GM23338 (cell line): ENCODE measurements around the gene ZNRD2. TPM values are rescaled to one million over a fixed set of nuclear protein-coding genes. Genes with fewer than 3 reads are reported as not detected.

Experiments
- ATAC-seq: fragments of 200-7000 bp; cut with Tn5 transposase; 3 replicates; pipeline ENCODE4 v1.9.1; 2020
- DNase-seq: peaks from one replicate; pipeline ENCODE4 v3.0.0-alpha.2; 2015; ENCODE audit warnings: low spot score
- H2AFZ ChIP-seq: fragments of 200-600 bp; sonication (generic); 2 replicates; pipeline ENCODE4 v1.8.0; 2016; ENCODE audit warnings: antibody characterized with exemption, mild to moderate bottlenecking, moderate library complexity
- H3F3A ChIP-seq: fragments of 200-600 bp; sonication (generic); replicated peaks from 2 replicates; pipeline ENCODE4 v1.8.0; 2017; ENCODE audit warnings: antibody characterized with exemption, mixed run types, low read depth
- H3K27ac ChIP-seq: fragments of 200-600 bp; sonication (generic); 2 replicates; pipeline ENCODE4 v1.6.1; 2016; ENCODE audit warnings: low read depth
- H3K27me3 ChIP-seq: fragments of 200-600 bp; sonication (generic); 2 replicates; pipeline ENCODE4 v1.8.0; 2016; ENCODE audit warnings: mild to moderate bottlenecking, mixed run types, moderate library complexity; ENCODE audit not compliant: insufficient read depth
- H3K36me3 ChIP-seq: fragments of 200-600 bp; sonication (generic); 2 replicates; pipeline ENCODE4 v1.8.0; 2016; ENCODE audit warnings: mild to moderate bottlenecking; ENCODE audit not compliant: insufficient read depth
- H3K4me1 ChIP-seq: fragments of 200-600 bp; sonication (generic); 2 replicates; pipeline ENCODE4 v1.8.0; 2016; ENCODE audit warnings: mild to moderate bottlenecking, moderate library complexity; ENCODE audit not compliant: insufficient read depth
- H3K4me2 ChIP-seq: fragments of 200-600 bp; sonication (generic); 2 replicates; pipeline ENCODE4 v1.7.1; 2017; ENCODE audit warnings: mixed run types
- H3K4me3 ChIP-seq: fragments of 200-600 bp; sonication (generic); 2 replicates; pipeline ENCODE4 v1.6.1; 2016; ENCODE audit warnings: mixed run types
- H3K79me2 ChIP-seq: fragments of 200-600 bp; sonication (generic); replicated peaks from 2 replicates; pipeline ENCODE4 v1.8.0; 2017; ENCODE audit warnings: mild to moderate bottlenecking; ENCODE audit not compliant: insufficient read depth
- H3K9me2 ChIP-seq: fragments of 200-600 bp; sonication (generic); 2 replicates; pipeline ENCODE4 v1.8.0; 2017; ENCODE audit not compliant: insufficient read depth
- H4K20me1 ChIP-seq: fragments of 200-600 bp; sonication (generic); replicated peaks from 2 replicates; pipeline ENCODE4 v1.8.0; 2017; ENCODE audit warnings: mild to moderate bottlenecking; ENCODE audit not compliant: insufficient read depth
- H3K27ac Mint-ChIP-seq: 2 replicates; pipeline ENCODE4 v1.8.0; 2020; ENCODE audit warnings: inconsistent platforms, mild to moderate bottlenecking, moderate library complexity, mixed read lengths
- H3K27me3 Mint-ChIP-seq: 3 replicates; pipeline ENCODE4 v1.8.0; 2022; ENCODE audit warnings: low read depth, mild to moderate bottlenecking, moderate library complexity, mixed read lengths, inconsistent platforms; ENCODE audit not compliant: insufficient read depth, poor library complexity
- H3K36me3 Mint-ChIP-seq: 3 replicates; pipeline ENCODE4 v1.8.0; 2021; ENCODE audit warnings: low read depth, mild to moderate bottlenecking, inconsistent platforms, moderate library complexity, mixed read lengths
- H3K4me1 Mint-ChIP-seq: 3 replicates; pipeline ENCODE4 v1.8.0; 2020; ENCODE audit warnings: mild to moderate bottlenecking, inconsistent platforms, mixed read lengths
- H3K4me3 Mint-ChIP-seq: 3 replicates; pipeline ENCODE4 v1.8.0; 2021; ENCODE audit warnings: moderate library complexity, mild to moderate bottlenecking, inconsistent platforms, mixed read lengths
- H3K9me3 Mint-ChIP-seq: 3 replicates; pipeline ENCODE4 v1.8.0; 2020; ENCODE audit warnings: moderate library complexity, mild to moderate bottlenecking, inconsistent platforms, mixed read lengths
- CREB1 ChIP-seq: fragments of 250-450 bp; sonication (Bioruptor Pico); IDR thresholded peaks from 2 replicates; pipeline ENCODE4 v1.5.0; 2020; ENCODE audit warnings: low read depth, mild to moderate bottlenecking, moderate library complexity
- CTCF ChIP-seq, 2 experiments: fragments of 200-600 bp in 1 of 2; sonication (generic) in 1 of 2; conservative IDR thresholded peaks; 2 replicates each; pipeline versions ENCODE4 v1.5.1 to v1.6.1; 2016 to 2017; ENCODE audit warnings: antibody characterized with exemption in 2 of 2, low read depth in 2 of 2, mild to moderate bottlenecking in 2 of 2, moderate library complexity in 1 of 2
- EZH2 ChIP-seq: fragments of 200-600 bp; sonication (generic); IDR thresholded peaks from one replicate; pipeline ENCODE4 v1.8.0; 2017; ENCODE audit warnings: antibody characterized with exemption, mild to moderate bottlenecking, low read depth; ENCODE audit not compliant: unreplicated experiment
- EZH2phosphoT487 ChIP-seq: fragments of 200-600 bp; sonication (generic); IDR thresholded peaks from one replicate; pipeline ENCODE4 v1.8.1; 2018; ENCODE audit warnings: antibody characterized with exemption; ENCODE audit not compliant: unreplicated experiment
- REST ChIP-seq: IDR thresholded peaks from one replicate; pipeline ENCODE4 v1.6.1; 2018; ENCODE audit warnings: antibody characterized with exemption; ENCODE audit not compliant: unreplicated experiment
- STAT1 ChIP-seq: IDR thresholded peaks from one replicate; pipeline ENCODE4 v1.6.1; 2016; ENCODE audit warnings: antibody characterized with exemption; ENCODE audit not compliant: unreplicated experiment
- ZNF114 ChIP-seq: fragments of 250-450 bp; sonication (Bioruptor Pico); IDR thresholded peaks from 2 replicates; pipeline ENCODE4 v1.5.0; 2020; ENCODE audit warnings: mild to moderate bottlenecking, moderate library complexity
- ZNF331 ChIP-seq: fragments of 250-450 bp; sonication (Bioruptor Pico); IDR thresholded peaks from 2 replicates; pipeline ENCODE4 v1.5.0; 2020; ENCODE audit warnings: low read depth, mild to moderate bottlenecking, moderate library complexity
- polyA plus RNA-seq: library from polyadenylated mRNA; unstranded; fragments of >200 nt; fragmentation: Nextera tagmentation; extraction: Ambion mirVana; gene quantifications from 2 replicates; pipeline ENCODE4 v1.2.1, GENCODE V29; 2016
- total RNA-seq: library from RNA; depleted of rRNA; stranded (reverse); fragments of >200 nt; shearing (Covaris generic); gene quantifications from 2 replicates; pipeline ENCODE4 v1.2.3, GENCODE V29; 2014

Gene ZNRD2
- total and polyA plus RNA-seq, 2 experiments from 2014 or later = 78.6 to 148 TPM

GRCh38 chr11:65584723-65585171 lies 14.5 kb downstream of the ZNRD2 start:
- H3K27ac Mint-ChIP-seq = no peak overlapping the region
- Histone ChIP-seq H4K20me1 (no peaks in the 10 kb centered on the region), H3K27me3 (peaks cover 58% of the 10 kb centered on the region), H3K27ac (no peak overlapping the region), H3K9me2 (no peaks in the 10 kb centered on the region), H3K4me1 (no peaks in the 10 kb centered on the region), H2AFZ (peak overlapping the region; percentile 66; the same call in 1 of the 2 replicates), H3K79me2 (no peaks in the 10 kb centered on the region), H3K36me3 (no peaks in the 10 kb centered on the region), H3F3A (peaks cover 10% of the 10 kb centered on the region), H3K4me3 (peak overlapping the region; percentile 53), H3K4me2 (peak overlapping the region; percentile 91)
- TF ChIP-seq EZH2 (peak; percentile 13), CREB1 (CRISPR knock-in tag) (no peak)
- H3K4me1 Mint-ChIP-seq = peaks cover 13% of the 10 kb centered on the region; the same call in 2 of the 3 replicates
- peaks cover 58% of the 10 kb centered on the region for H3K27me3 Mint-ChIP-seq
- ATAC-seq = peak; percentile 10
- H3K4me3 Mint-ChIP-seq = peak overlapping the region; percentile 19; the same call in 2 of the 3 replicates
- peak; percentile 58 for DNase-seq
- no peaks in the 10 kb centered on the region for H3K9me3 Mint-ChIP-seq
- no peaks in the 10 kb centered on the region for H3K36me3 Mint-ChIP-seq

GRCh38 chr11:65585396-65586246 lies 15.3 kb downstream of the ZNRD2 start:
- Mint-ChIP-seq H3K4me1 (peaks cover 15% of the 10 kb centered on the region), H3K27me3 (peaks cover 62% of the 10 kb centered on the region), H3K36me3 (peaks cover 2% of the 10 kb centered on the region; the same call in 1 of the 3 replicates), H3K9me3 (no peaks in the 10 kb centered on the region), H3K27ac (no peak overlapping the region), H3K4me3 (no peak overlapping the region; the same call in 2 of the 3 replicates)
- H2AFZ ChIP-seq = no peak overlapping the region
- H4K20me1 ChIP-seq = no peaks in the 10 kb centered on the region
- H3K79me2 ChIP-seq = no peaks in the 10 kb centered on the region
- no peaks in the 10 kb centered on the region for H3K9me2 ChIP-seq
- DNase-seq (peak; percentile 46), ATAC-seq (no peak)
- peak overlapping the region; percentile 91; the same call in 1 of the 2 replicates for H3K4me2 ChIP-seq
- peaks cover 67% of the 10 kb centered on the region for H3K27me3 ChIP-seq
- no peaks in the 10 kb centered on the region for H3K4me1 ChIP-seq
- no peaks in the 10 kb centered on the region for H3K36me3 ChIP-seq
- H3K27ac ChIP-seq = no peak overlapping the region
- peak overlapping the region; percentile 53; the same call in 1 of the 2 replicates for H3K4me3 ChIP-seq
- peaks cover 13% of the 10 kb centered on the region for H3F3A ChIP-seq
- TF ChIP-seq REST (no peak), EZH2phosphoT487 (no peak), ZNF114 (CRISPR knock-in tag) (no peak), ZNF331 (CRISPR knock-in tag) (no peak), EZH2 (no peak), CTCF (conservative IDR thresholded peaks at IDR 0.05; ENCODE audit: low read depth in 2 of 2) (no peak), STAT1 (no peak), CREB1 (CRISPR knock-in tag) (no peak)
